Stimulated activated naive CD4-positive, alpha-beta T cell (primary cell): ENCODE data around the gene MCRS1.
"Not testable (repeated sequence)": the region's sequence is repeated elsewhere in the genome, so short reads cannot be mapped to it uniquely, and the experiment has no call there.

Source experiments
- DNase-seq, 6 experiments: peaks; one replicate each; lab custom pipeline; 2025; lab: John Stamatoyannopoulos, UW

The MCRS1 gene

GRCh38 chr12:49518914-49519573, 48.9 kb downstream of the MCRS1 start:
- DNase-seq = no peak

GRCh38 chr12:49515266-49515665, 52.7 kb downstream of the MCRS1 start:
- no peak for DNase-seq

DNA sequence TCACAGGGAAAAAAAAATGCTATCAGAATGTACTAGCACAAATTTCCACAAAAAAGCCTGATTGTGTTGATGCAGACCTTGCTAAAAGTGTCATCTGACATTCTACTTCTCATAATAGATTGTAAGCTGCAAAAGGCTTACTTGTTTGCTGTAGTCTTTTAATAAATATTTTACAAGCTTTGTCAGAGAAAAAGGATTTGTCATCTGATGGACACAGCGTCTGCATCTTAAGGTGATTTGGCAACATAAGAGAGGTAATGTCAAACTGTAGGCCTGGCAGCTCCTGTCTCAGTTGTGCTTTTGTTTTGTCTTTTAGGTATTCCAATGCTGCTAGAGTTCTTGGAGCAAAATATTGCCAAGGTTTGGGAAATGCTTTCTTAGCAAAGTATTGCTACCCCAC, 55.4 kb downstream of the MCRS1 start:
- DNase-seq = no peak

DNA sequence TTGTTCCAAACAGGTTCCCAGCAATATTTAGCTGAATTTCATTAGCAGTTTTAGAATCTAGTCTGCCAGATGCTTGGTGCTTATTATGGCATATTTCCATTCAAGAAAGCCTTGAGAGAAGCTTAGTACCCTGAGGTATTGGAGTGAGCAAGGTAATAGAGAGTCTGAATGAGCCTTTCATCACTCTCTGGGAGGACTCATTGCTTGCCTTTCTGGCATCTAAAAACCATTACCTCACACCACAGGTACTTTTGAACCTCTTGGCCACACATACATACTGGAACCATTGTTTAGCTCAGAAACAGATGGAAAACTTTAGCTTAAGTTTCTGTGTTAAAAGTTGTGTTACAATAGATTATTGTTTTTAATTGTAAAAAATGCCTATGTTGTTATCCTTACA, 56.5 kb downstream of the MCRS1 start:
- DNase-seq = no peak

DNA sequence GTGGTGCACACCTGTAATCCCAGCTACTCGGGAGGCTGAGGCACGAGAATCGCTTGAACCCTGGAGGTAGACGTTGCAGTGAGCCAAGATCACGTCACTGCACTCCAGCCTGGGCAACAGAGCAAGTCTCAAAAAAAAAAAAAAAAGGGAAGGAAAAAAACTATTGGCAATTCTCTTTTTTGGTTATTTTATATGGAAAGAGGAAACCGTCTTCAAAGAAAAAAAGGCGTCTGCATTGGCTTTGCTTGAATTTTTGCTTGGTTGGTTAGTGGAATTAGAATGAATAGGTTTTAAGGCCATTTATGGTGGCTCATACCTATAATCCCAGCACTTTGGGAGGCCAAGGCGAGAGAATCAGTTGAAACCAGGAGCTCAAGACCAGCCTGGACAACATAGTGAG, 58.3 kb downstream of the MCRS1 start:
- DNase-seq = not testable (repeated sequence)
